GM13976 (cell line): ENCODE data around the gene TMEM181.

ENCODE experiments used
- DNase-seq: peaks from one replicate; pipeline ENCODE4 v3.0.0; 2012; ENCODE audit warnings: low spot score
- CTCF ChIP-seq: IDR thresholded peaks from 2 replicates; pipeline ENCODE4 v1.5.1; 2012; ENCODE audit warnings: borderline replicate concordance, mild to moderate bottlenecking; ENCODE audit not compliant: insufficient read depth; ENCODE audit errors: extremely low read depth, missing control alignments, control extremely low read depth
- in situ Hi-C: fragments of 300-500 bp; cut with MboI; formaldehyde crosslinking; loops from one replicate; pipeline ENCODE4 v1.12.0; 2022; ENCODE audit warnings: low sequenced_read_pairs, mixed read lengths, inconsistent platforms; ENCODE audit not compliant: unreplicated experiment

TMEM181 gene

GRCh38 chr6:158680481-158680880 is 120.6 kb downstream of the TMEM181 start:
- in situ Hi-C loops: no loop called here
- TF ChIP-seq CTCF: no peak
- no peak for DNase-seq

- DNase-seq: no peak
- no peak for TF ChIP-seq CTCF
- in situ Hi-C loops: no loop called here
Observed at GRCh38 chr6:158684311-158684710, 124.4 kb downstream of the TMEM181 start.

- in situ Hi-C loops: no loop called here
- TF ChIP-seq CTCF: no peak
- DNase-seq: no peak
Observed at GRCh38 chr6:158684745-158685324, 124.9 kb downstream of the TMEM181 start.
